ENCODE data around the gene GALNT17.

DNA sequence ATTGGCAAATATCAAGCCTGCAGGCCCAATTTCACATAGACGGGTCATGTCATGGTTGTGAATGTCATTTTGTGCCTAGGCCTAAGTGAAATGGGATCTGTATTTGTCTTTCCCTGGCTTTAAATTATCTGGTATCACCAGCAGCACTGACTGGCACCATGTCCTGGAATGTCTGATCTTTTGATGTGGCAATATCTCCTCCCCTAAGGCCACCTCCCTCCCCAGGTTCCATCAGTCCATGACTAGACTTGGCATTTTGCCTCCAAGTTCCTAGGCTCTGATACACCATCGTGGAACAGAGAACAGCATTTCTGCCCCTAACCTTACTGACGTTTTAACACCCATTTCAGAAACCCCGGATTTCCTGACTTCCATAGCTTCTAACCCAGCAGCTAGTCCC, 513.9 kb downstream of the GALNT17 start:
- TF ChIP-seq YY1 (IDR thresholded peaks at IDR 0.05; ENCODE audit: insufficient read depth, insufficient read length) (no peak), ZNF274 (IDR thresholded peaks at IDR 0.05; ENCODE audit: low read depth, low read length) (no peak)
